Retinal pigment epithelial cell (primary cell): ENCODE measurements around the gene QRFP.

Experiments
- DNase-seq: peaks from one replicate; pipeline ENCODE4 v3.0.0-alpha.2; 2010; ENCODE audit warnings: low read depth
- H3K4me3 ChIP-seq: 2 replicates; pipeline ENCODE4 v1.5.1; 2011; ENCODE audit warnings: mild to moderate bottlenecking, low read length, control low read depth, moderate library complexity
- TF ChIP-seq, protein P1 (sequence below): conservative IDR thresholded peaks from 2 replicates; pipeline ENCODE4 v1.5.1; 2011; ENCODE audit warnings: low read depth, low read length, control low read depth, inconsistent platforms

The QRFP gene

DNA sequence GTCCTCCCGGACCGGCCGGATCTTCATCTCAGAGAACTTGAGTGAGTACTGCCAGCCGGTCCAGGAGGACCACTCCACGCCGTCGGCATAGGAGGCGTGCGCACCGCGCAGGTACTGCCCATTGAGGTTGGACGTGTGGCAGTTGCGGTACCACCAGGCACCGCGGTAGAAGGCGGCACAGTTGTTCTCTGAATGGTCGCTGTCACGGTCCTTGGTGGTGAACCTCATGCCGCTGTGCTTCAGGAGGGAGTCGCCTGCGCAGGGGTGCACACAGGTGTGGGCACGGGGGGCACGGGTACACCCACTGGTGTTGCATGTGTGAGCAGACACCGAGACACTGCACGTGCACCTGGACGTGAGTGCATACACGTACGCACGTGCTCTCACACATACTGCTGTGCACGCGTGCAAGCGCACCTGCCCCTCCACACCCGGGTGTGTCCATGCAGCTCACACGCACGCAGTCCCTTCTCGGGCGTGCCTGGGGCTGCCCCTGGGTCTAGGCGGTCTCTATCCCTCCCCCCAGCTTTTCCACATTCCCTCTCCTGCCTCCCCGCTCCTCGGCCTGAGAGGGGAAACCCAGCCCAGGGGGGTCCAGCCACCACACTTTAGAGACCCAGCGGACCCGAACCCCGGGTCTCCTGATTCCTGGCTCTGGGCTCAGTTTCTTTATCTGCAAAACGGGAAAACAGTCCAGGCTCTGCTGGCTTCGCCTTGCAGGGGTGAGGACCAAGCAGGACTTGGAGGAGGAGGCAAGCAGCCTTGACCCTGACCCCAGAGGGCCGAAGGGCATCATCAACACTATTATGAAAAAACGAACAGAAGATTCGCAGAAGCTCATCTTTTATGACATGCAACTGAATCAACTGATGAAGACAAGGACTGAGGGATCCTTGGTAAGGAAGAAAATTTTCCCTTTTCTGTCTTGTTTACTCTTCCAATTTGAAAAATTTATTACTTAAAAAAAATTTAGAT, 7.7 kb upstream of the QRFP start:
- no peak overlapping the region for H3K4me3 ChIP-seq
- TF ChIP-seq, protein P1, sequence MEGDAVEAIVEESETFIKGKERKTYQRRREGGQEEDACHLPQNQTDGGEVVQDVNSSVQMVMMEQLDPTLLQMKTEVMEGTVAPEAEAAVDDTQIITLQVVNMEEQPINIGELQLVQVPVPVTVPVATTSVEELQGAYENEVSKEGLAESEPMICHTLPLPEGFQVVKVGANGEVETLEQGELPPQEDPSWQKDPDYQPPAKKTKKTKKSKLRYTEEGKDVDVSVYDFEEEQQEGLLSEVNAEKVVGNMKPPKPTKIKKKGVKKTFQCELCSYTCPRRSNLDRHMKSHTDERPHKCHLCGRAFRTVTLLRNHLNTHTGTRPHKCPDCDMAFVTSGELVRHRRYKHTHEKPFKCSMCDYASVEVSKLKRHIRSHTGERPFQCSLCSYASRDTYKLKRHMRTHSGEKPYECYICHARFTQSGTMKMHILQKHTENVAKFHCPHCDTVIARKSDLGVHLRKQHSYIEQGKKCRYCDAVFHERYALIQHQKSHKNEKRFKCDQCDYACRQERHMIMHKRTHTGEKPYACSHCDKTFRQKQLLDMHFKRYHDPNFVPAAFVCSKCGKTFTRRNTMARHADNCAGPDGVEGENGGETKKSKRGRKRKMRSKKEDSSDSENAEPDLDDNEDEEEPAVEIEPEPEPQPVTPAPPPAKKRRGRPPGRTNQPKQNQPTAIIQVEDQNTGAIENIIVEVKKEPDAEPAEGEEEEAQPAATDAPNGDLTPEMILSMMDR = no peak

DNA sequence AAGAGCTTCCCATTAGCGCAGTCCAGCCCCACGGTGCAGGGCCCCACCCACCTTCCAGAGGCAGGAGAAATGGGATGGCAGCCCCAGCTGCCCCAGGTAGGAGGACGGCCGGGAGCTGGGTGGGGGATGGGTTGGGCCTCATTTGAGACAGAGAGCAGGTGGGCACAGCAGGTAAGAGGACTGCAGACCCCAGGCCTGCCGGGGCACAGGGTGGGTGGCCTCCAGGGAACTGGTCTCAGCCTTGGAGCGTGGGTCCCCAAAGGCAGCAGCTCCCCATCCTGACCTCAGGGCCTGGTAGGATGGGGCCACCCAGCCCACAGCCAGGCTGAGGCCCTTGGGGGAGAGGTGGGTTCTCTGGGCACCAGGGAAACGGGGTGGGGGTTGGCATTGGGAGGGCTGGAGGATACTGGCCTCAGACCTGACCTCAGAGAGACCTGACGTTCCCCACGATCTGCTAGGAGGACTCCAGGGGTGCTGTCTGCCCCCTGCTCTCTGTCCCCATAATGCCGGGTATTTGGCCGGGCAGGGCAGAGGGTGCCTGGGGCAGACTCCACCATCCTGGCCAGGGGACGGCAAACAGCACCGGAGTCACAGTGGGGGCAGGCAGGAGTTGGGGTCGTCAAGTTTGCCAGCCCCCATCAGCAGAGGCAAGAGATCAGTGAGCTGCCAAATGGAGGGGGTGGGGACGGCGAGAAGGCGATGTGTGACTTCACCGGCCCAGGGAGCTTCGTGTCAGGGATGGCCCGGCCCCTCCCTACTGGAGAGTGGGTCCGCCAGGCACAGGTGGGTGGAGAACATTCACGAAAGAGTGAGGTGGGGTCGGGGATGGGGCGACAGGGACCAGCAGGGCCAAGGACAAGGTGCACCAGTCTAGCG, 6.8 kb upstream of the QRFP start:
- TF ChIP-seq, protein P1 = no peak
- no peak for DNase-seq
- H3K4me3 ChIP-seq = no peak overlapping the region

More for the DNA sequence above, 7.7 kb upstream of the QRFP start:
- no peak for DNase-seq

DNA sequence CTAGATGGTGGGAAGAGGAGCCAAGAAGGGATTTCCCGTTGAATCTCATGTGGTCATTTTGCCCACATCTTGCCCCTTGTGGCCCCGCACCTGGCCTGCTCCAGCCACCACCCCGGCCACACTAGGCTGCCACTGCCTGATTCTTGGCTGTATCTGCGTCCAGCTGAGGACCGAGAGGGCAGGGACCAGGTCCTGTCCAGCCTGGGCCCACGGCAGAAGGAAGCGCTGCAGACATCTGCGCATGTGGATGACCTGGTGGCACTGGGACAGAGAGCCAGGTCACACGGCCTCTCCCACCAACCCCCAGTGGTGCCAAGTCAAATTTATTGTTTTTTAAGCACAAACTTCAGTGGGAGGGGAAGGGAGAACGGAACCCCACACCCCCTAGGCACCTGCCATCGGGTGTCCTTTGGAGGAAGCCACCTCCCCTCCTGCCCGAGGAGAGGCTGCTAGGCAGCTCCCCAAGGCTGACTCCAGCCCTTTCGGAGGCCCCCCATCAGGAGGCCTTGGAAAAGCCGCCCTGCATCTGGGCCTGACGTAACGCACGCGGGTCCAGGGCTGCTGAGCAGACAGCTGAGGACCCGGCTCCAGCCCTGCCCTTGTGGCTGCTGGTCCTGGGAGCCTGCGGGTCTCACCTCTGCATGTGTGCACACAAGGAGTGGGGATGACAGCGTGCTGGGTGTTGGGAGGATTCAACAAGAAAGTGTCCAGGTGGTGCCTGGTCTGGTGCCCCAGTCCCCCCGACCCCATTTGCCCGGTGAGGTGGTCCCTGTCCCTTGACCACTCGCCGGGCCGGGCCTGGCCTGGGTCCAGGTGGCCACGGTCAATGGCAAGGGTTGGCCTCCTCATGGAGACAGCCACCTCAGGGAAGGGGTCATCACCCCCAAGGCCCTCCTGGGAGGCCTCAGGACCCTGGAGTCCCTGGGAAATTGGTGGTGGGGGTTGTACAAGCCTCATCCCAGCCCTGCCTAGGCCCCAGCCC, 5.9 kb upstream of the QRFP start:
- DNase-seq = no peak
- no peak overlapping the region for H3K4me3 ChIP-seq
- TF ChIP-seq, protein P1 = no peak

DNA sequence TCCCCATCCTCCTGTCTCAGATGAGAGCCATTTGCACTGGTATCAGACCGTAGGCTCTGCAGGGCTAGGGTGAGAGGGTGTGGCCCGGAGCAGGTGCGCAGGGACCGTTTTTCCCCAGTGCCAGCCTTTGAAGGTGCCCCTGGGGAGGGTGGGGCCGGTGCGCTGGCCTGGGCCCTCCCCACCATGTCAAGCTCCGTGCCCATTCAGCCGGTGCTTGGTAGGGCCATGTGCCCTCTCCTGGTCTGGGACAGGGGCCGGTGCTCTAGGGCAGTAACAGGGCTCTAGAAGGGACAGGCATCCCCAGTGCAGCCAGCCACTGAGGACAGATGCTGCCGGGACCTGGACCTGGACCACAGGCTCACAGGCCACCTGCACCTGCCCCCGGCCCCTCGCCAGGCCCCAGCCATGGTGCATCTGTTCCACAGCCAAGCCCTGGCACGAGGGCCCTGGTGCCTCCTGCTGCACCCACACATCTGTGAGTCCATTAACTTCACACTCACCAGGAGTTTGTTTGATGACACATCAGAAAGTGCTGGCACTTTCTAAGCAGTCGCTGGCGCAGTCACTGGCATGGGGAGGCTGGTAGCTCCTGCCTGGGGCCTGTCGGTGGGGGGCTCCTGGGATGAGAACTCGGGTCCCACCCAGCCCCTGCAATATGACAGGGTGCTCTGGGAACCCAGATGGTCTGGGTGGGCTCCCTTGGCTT, 5.0 kb upstream of the QRFP start:
- no peak for DNase-seq

DNA sequence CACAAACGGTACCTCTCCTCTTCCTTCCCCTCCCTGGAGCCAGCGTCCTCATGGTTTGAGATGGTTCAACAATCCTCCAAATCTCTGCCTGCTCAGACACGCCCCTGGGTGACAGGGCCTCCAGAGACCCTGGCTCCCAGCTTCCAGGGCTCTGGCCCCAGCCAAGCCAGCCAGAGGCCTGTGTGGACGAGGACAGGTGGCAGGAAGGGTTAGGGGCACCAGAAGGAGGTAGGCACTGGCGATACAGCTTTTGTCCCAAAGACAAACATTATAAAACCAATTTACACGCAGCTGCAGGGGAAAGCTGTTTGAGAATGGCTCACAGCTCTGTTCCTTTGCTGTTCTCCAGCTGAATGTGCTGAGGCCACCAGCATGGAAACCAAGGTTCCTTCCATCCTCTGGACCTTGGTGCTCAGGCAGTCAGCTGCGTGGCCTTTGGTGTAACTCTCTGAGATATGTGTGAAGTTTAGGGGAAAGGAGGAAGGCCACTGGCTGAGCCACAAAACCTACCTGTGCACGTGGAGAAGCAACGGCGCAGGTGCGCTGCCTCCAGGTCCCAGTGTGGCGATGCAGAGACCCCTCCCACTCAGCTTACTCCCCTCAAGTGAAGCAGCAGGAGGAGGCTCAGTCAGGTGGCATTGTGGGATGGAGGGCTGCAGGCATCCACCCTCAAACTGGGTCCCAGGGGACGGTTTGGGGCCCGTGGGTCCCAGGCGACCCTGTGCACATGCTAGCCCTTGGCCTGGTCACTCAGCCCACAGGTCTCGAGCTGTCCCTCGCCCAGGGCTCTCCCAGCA, 4.3 kb upstream of the QRFP start:
- TF ChIP-seq, protein P1 = no peak
- no peak overlapping the region for H3K4me3 ChIP-seq
- DNase-seq = no peak

More for the DNA sequence above, 5.0 kb upstream of the QRFP start:
- H3K4me3 ChIP-seq = no peak overlapping the region
- TF ChIP-seq, protein P1 = no peak
